ENCODE measurements around the gene MAL.

DNA sequence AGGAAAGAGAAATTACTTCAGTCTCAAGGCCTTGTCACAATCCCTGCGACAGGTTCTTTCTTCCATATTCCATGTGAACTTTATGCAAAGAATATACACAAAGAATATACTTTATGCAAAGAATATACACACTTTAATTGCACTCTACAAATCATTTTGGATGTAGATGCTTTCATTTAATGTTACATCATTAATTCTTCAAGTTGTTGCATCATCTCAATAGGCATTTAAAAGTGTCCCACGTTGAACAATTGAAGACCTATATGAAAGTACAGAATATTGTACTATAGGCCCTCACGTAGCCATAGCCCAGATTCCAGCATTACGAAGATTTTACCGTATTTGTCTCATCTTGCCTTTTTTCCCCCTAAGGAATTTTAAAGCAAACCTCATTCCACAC is 33.1 kb upstream of the MAL start:
- TF ChIP-seq EZH2 (IDR thresholded peaks at IDR 0.05; ENCODE audit: insufficient read depth, poor library complexity, severe bottlenecking), result no peak
- TF ChIP-seq EZH2phosphoT487 (IDR thresholded peaks at IDR 0.05; ENCODE audit: insufficient read depth, low read depth), result no peak
